ENCODE measurements around the gene NAALADL2.
"Not testable (repeated sequence)": the region's sequence is repeated elsewhere in the genome, so short reads cannot be mapped to it uniquely, and the experiment has no call there.

The NAALADL2 gene

DNA sequence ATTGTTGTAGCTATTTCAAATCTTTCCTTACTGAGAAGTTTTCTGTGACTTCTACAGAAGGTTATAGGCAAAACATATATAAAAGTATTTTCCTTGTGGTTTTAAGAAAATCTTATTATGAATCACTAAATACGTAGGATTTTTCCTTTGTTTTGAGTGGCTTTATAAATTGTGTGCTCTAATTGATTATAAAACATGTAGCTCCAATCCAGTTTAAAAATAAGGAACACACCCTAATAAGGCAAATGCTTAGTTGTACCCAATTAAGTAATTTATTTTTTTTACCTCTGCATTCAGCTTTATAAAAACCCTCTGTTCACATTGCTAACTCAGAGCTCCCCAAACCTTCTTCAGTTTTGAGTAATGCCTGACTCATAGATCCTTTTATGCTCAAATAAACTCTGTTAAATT, 408.0 kb downstream of the NAALADL2 start:
- DNase-seq (ENCODE audit: low read depth) = no peak

DNA sequence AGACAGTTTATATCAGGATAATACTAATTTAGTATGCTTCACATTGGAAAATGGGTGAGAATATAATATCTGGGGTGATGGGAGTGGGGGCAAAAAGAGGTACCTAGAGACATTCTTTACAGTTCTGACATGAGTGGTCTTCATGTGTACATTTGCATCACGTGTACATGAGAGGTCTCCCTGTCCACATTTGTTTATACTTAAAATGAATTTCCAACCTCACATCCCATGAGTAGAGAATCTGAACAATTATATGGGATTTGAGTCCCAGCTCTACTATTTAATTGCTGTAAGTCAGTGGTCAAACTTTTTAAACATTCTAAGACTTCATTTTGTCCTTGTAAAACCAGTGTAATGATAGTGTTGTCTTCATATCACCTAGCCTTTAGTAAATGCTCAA, 408.4 kb downstream of the NAALADL2 start:
- DNase-seq (ENCODE audit: low read depth) = no peak

DNA sequence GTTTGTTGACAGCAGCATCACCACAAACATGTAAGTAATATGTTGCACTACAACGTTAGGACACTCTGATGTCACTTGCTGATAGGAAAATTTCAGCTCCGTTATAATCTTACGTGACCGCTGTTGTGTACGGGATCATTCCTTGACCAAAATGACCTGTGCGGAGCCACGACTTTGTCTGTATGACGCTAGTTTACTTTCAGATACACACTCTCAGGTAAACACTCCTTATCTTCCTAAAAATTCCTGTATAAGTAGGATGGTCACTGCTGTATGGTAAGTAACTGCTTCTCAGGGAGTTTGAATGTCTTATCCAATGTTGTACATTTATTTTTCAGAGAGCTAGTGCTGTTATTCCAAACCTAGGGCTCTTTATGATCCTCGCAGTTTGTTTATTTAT, 410.3 kb downstream of the NAALADL2 start:
- DNase-seq (ENCODE audit: low read depth) = no peak

DNA sequence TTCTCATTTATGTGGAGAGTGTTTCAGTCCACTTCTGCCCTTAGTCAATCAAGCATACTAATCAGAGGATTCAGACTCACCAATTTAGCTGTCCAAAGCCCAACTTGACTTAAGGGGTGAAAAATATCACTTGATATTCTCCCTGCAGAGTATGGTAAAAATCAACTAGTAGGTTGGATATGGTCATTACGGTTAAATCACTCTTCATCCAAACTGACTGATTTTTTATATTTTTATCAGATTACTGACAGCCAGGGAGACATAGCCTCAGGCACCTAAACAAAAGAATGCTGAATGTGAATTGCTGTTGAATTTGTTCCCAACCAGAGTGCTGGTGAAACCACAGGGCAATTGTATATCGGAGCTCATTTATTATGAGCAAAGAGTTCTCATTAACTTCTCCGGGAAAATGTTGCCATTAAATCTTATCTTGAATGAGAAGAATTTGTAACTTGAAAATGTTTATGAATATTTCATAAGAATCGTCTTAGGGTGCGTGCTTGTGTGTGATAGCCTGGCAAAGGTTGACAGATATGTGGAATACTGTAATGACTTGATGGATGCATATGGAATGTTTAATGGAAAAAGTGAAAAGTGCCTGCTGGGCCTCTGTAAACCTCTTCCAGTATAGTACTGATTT, 411.2 kb downstream of the NAALADL2 start:
- DNase-seq (ENCODE audit: low read depth) = no peak

DNA sequence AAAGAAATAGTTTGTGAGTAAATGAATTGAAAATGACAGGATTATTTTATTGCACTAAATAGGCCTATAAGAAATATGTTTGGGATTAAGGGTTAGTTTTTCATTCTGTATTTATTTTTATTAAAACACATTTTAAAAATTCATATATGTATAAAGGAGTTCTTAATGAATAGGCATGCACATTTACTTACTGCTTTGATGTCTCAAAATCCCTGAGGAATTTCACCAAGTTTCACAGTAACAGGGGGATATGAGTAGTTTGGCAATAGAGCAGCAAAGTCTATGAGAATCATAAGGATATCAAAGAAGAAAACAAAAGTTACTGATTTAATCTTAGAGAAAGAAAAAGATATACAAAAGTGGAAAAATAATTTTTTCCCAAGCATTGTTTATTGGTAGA, 411.7 kb downstream of the NAALADL2 start:
- no peak for DNase-seq (ENCODE audit: low read depth)

DNA sequence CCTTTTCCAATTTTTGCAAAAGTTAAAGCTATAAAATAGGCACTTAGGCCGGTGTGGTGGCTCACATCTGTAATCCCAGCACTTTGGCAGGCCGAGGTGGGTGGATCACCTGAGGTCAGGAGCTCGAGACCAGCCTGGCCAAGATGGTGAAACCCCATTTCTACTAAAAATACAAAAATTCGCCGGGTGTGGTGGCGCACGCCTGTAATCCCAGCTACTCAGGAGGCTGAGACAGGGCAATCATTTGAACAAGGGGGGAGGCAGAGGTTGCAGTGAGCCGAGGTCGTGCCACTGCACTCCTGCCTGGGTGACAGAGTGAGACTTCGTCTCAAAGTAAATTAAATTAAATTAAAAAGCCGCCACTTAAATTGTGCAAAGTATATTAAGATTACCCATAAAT, 412.3 kb downstream of the NAALADL2 start:
- DNase-seq (ENCODE audit: low read depth) = not testable (repeated sequence)

DNA sequence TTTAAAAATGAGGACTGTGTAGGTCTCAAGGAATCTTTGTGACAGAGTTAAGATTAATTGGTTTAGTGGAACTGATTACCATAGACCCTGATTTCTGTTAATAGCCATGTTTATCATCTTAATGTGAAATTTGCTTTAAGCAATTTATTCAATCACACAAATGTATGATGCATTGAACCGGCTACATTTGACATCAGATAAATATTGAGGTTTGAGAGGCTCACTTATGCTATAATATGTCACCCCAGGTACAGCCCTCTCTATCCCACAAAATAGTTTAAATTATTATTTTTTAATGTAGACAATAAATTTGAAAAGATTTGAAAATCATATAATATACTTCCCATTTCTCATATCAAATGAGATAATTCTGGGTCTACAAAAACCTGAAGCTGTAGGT, 413.3 kb downstream of the NAALADL2 start:
- no peak for DNase-seq (ENCODE audit: low read depth)

DNA sequence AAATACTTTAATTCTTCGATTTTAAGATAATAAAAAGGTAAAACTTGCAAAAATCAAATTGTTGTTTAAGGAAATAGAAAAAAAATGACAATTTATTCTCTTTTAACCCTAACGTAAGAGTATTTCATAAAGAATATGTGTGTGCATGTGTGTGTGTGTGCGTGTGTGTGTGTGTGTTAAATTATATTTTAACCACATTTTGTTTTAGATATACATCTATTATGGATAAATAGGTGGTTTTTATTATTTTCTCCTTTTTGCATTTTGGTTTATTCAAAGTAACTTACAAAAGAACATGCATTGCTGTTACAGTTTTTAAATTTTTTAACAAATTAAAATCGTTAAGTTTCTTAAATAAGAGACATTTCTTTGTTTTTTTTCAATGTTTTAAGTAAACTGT, 414.4 kb downstream of the NAALADL2 start:
- no peak for DNase-seq (ENCODE audit: low read depth)

DNA sequence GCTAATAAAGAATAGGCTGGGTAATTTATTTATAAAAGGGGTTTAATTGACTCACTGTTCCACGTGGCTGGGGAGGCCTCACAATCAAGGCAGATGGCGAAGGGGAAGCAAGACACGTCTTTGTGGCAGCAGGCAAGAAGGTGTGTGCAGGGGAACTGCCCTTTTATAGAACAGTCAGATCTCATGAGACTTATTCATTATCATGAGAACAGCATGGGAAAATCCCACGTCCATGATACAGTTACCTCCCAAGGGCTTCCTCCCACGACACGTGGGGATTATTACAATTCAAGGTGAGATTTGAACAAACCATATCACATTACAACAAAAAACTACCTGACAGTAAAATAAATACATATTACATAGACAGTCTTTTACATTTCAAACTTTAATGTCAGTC, 414.9 kb downstream of the NAALADL2 start:
- no peak for DNase-seq (ENCODE audit: low read depth)

DNA sequence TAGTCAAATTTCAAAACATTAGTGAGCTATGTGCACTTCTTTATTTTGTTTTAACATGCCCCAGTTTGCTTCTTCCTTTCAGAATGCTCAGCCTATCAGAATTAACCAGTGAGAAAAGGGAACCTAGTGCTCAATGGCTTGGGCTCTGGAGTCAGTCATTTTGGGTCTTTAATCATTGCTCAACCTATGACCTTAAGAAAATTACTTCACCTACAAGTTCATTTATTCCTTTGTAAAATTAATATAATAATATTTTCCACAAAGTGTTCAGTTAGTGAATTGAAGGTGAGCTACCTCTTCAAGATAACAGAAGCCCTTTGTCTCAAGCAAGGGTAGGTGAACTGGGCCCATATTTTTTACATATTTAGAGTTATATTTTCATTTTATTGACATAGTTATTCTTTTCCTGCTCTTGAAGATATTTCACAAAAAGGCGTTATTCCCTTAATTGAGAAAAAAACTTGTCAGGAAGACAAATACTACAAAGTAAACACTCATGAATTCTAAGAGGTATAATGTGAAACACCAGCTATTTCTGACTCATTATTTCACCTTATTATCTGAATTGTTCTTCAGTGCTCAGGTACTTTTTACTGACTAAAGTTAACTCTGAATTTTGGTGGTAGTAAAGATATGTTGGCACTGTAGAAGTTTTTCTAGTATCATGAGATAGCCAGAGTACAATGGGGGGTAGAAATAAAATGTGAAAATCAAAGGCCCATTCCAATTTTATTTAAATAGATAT, 415.5 kb downstream of the NAALADL2 start:
- no peak for DNase-seq (ENCODE audit: low read depth)

DNA sequence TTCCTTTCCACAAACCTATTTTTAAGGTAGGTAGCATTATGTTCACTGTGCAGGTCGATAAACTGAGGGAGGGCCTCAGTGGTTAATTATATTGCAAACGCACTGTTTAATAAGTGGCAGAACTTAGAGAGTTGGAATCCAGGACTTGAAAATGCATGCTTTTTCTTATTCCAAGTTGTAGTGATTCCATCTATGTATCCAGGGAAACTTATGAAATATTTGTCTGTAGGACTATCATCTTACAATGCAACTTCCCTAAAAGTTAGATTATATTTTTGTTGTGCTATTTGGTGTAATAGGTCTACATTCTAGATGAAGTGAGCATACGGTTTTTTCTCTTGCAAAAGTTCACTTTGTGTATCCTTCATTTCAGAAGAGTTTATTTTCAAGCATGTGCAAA, 419.5 kb downstream of the NAALADL2 start:
- no peak for DNase-seq (ENCODE audit: low read depth)

DNA sequence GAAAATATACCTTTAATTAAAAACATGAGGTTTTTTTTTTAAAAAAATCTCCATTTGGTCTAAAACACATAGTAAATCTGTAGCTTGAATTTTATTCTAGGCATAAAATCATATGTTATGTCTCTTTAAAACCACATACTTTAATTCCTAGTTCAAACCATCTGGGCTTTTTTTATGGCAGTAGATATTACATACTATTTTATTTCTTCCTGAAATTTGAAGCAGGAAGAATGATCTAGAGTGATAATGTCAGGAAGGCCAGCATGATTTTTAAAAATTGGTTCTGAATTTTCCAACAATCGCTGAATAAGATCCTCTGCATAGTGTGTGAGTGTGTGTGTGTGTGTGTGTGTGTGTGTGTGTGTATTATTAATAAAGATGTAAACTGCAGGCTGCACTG, 420.3 kb downstream of the NAALADL2 start:
- DNase-seq (ENCODE audit: low read depth) = no peak

DNA sequence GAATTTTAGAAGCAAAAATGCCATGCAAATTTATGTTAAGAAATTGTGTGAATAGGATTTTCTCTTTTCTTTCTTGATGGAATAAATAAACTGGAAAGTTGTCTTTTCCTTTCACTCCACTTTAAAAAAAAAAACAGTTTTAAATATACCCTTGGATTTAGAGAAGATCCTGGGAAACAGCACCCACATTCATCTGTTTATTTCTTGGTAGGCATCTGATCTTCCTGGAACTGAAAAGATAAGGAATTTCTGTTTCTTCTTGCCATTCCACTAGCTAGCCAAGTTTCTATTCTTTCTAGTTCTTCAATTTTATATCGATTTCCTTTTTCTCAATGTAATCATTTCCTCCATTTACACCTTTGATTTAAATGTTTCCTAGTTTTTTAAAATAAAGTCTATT, 420.8 kb downstream of the NAALADL2 start:
- no peak for DNase-seq (ENCODE audit: low read depth)

DNA sequence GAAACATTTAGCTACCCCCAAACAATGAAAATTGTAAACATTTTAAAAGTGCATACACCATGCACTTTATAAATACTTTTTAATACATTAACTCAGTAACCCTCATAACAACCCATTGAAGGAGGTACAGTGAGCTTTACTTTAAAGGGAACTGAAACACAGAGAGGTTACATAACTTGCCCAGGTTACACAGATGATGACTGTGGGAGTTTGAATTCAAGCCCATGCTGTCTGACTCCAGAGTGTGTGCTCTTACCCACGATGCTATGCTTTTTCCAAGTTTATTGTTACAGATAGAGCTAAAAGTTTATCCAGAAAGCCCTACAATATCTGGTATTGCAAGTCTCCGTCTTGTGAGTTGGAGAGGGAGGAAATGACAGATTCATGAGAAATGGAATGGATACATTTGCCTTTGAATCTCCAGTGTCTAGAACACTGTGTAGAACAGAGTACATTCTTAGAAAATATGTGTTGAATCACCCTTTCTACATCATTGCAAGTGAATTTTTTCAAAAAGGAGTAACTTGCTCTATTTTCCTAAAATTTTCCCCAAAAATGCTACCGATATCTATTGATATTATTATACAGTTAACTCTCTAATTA, 428.3 kb downstream of the NAALADL2 start:
- DNase-seq (ENCODE audit: low read depth) = no peak

DNA sequence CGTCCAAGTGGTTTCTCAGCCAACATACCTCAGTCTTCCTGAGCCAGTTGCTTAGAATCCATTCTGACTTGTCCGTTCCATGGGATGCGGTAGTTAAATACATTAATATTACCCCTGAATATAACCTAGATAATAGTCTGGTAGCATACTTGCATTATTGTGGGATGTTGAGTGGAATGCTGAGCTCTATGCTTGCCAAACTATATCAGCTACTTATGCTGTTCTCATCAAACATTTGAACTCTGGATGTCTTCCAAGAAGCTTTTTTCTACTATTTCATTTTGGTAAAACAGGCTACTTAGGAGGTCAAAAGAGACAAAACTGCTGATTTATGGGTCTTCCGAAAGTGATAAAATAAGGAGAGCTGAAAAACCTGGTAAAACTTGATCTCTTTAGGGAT, 429.5 kb downstream of the NAALADL2 start:
- no peak for DNase-seq (ENCODE audit: low read depth)

DNA sequence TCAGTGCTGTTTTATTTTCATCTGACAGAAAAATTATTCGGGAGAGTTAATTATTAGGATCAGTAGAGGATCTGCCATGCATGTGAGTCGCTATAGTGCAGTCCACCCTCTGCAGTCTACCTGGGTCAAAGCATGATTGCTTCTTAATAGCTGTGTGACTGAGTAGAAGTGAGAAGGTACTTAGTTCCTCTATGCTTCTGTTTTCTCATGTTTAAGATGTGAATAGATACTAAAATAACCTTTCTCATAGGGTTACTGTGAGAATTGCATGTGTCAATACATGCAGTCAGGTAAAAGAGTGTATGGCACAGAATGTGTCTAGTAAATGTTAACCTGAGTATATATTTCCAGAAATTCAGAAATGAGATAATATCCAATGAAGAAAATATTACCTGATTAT, 435.7 kb downstream of the NAALADL2 start:
- DNase-seq (ENCODE audit: low read depth) = no peak

DNA sequence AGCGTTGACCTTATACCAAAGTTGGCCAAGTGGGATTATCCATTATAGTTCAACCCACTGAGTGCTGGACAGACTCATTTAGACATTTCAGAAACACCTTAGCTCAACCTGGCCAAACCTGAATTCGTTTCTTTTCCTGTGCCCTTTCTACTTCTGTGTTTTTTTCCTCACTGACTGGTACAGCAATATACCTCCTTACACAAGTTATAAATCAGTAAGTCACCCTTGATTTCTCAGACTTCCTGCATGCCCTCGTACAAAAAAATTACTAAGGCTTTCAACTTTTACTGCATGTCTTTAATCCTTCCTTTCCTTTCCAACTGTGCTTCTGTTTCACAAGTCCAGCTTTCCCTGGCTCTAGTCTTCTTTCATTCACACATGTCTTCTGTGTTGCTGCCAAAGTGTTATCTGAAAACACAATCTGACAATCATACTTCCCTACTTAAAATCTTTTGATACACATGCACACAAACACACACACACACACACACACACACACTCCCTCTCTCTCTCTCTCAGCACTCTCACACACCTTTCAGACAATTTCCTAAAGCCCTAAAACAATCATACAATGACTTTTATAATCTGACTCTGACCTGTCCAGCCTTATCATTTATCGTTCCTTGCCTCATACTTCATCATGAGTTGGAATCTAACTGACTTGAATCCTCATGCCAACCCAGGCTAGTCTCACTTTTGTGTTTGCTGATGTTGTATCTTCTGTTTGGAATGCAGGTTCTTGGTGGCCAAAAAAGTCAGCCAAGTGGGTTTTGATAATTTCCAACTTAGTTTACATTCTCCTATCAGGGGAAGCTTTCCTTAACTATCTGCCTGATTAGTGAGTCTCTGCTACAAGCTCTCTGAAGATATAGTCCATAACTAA, 436.4 kb downstream of the NAALADL2 start:
- DNase-seq (ENCODE audit: low read depth) = no peak

DNA sequence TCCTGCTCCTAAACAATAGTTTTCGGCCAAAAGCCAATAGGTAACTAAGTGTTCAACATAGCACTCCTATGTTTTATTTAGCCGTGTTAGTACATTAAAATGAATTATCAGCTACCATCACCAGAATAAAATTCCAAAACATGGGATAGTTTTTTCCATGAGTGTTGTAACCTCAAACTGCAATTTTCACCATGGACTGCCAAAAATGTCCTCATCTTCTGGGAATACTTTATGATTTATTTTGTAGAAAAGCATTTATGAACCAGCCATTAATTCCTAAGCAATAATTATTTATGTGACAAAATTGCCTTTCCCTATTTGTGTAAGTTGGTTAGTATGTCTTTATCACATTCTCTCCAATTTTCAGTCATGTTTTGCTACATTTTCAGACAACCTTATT, 438.1 kb downstream of the NAALADL2 start:
- DNase-seq (ENCODE audit: low read depth) = no peak

DNA sequence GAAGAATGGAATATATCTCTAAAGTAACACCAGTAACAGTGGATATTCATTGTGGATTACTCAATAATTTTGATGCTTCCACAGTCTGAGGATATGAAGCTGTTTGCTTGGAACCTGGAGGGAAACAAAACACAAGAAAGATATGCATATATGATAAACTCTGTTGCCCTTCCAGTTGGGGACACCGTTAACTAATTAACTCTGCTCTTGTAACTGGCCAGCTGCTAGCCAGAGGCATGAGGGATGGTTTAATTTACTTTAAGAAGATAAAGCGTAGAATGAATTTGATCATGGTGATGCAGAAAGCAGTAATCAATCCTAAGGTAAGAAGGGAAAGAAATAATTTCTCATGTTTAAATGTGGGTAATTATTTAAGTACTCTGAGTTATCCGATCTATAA, 442.6 kb downstream of the NAALADL2 start:
- DNase-seq (ENCODE audit: low read depth) = no peak

DNA sequence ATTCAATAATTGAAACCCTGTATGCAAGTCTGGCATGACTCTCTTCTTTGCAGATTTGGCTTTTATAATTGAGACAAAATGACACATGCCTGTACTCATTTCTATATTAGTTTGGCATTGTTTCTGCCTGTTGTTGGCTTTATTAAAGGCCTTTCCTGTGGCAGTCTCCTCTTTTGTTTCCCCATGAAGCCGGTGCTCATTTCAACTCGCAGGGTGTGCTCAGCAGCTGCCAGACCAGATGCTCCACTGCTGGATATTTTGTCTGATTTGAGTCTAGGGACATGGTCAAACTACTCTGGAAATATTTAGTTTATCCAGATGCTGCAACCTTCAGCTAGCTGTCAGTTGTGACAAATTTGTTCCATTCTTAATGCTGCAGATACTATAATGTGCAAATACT, 445.3 kb downstream of the NAALADL2 start:
- no peak for DNase-seq (ENCODE audit: low read depth)

DNA sequence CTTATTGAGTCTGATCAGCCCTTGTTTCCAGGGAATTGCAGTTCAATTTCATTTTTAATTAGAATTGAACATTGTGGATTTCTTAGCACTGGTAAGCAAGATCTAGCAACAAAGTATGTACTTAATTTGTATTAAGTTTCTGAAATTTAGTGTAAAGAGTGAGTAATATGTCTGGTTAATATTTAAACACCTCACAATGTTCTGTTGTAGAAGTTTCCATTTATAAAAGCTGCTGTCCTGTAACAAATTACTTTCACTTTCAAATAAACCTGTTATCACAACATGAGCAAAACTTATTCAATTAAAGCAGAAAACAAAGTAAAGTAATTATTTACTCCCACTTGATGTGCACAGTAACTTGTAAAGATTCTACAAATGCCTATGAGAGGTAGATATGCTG, 448.5 kb downstream of the NAALADL2 start:
- no peak for DNase-seq (ENCODE audit: low read depth)

DNA sequence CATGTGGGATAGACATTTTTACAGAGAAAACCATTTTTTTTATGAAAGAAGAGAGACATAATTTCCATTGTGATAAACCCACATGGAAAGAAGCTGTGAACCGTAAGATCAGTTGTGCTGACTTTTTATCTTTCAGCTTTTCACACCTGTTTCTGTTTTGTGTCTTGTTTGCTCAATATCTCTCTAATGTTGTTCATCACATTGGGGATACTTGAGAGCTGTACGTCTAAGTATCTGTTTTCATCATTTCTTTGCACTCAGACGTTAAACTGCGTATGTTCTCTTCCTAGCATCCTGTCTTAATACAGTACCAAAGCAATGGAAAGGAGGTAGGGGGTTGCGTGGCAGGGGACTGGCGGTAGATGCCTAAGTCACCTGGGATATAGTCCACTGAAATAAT, 449.0 kb downstream of the NAALADL2 start:
- no peak for DNase-seq (ENCODE audit: low read depth)

DNA sequence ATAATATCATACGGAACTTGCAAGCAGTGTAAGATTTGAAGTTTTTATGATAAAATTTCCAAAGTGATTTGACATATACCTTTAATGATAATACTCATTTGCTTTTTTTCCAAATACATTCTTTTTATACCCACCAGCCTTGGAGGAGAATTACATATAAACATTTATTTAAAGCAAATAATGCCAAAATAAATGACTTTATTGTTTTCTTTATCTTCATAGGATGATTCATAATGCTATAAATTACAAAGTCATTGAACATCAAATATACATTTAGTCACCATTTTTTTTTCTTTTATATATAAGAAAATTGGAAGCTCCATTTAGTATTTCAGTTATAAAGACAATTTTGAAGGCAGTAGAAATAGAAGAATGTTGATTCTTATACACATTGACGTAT, 450.9 kb downstream of the NAALADL2 start:
- no peak for DNase-seq (ENCODE audit: low read depth)
